HepG2 (cell line): ENCODE measurements around the gene MLXIPL. TPM values are rescaled to one million over a fixed set of nuclear protein-coding genes. Genes with fewer than 3 reads are reported as not detected.

Experiments used
- ARNT2 ChIP-seq: sonication (generic); formaldehyde crosslinking; IDR thresholded peaks from 2 replicates; pipeline ENCODE4 v1.8.0; 2022; ENCODE audit warnings: mild to moderate bottlenecking, low read depth, missing genetic modification reagents, moderate library complexity
- GRHL1 ChIP-seq: sonication (generic); formaldehyde crosslinking; conservative IDR thresholded peaks from 2 replicates; pipeline ENCODE4 v1.8.0; 2022; ENCODE audit warnings: missing genetic modification reagents
- KDM6A ChIP-seq: IDR thresholded peaks from 2 replicates; pipeline ENCODE4 v1.6.1; 2016; ENCODE audit warnings: low read depth
- REST ChIP-seq, 2 experiments: IDR thresholded peaks; 2 replicates each; pipeline ENCODE4 v1.6.1; 2011 to 2012; ENCODE audit warnings: low read length in 2 of 2, borderline replicate concordance in 1 of 2, low read depth in 1 of 2, mild to moderate bottlenecking in 1 of 2, moderate library complexity in 1 of 2
- TRIM22 ChIP-seq: fragments of 450-650 bp; IDR thresholded peaks from 2 replicates; pipeline ENCODE4 v1.6.1; 2017
- ZBTB4 ChIP-seq: sonication (generic); formaldehyde crosslinking; IDR thresholded peaks from 2 replicates; pipeline ENCODE4 v1.4.0; 2020; ENCODE audit warnings: missing genetic modification reagents, mild to moderate bottlenecking, borderline replicate concordance
- ZHX2 ChIP-seq, 2 experiments: sonication (generic) in 1 of 2; formaldehyde crosslinking in 1 of 2; IDR thresholded peaks; 2 replicates each; pipeline versions ENCODE4 v1.6.1 to v1.9.0; 2014 to 2022; ENCODE audit warnings: antibody characterized with exemption in 1 of 2, borderline replicate concordance in 1 of 2, inconsistent platforms in 1 of 2, low read depth in 1 of 2, missing genetic modification reagents in 1 of 2
- ZNF546 ChIP-seq: sonication (generic); formaldehyde crosslinking; conservative IDR thresholded peaks from 2 replicates; pipeline ENCODE4 v1.8.1; 2023; ENCODE audit warnings: mild to moderate bottlenecking, missing genetic modification reagents
- ZUFSP ChIP-seq: sonication (generic); formaldehyde crosslinking; IDR thresholded peaks from 2 replicates; pipeline ENCODE4 v1.9.0; 2021; ENCODE audit warnings: missing genetic modification reagents, mild to moderate bottlenecking, borderline replicate concordance
- polyA plus RNA-seq, 8 experiments: library from polyadenylated mRNA; depleted of rRNA in 3 of 8; stranded (reverse) in 7 of 8; unstranded in 1 of 8; fragments of >200 nt; fragmentation: Illumina TruSeq in 4 of 8; extraction: Trizol in 4 of 8; gene quantifications; 2 replicates each; pipeline versions ENCODE4 v1.2.1 to v1.2.3, GENCODE V29; 2011 to 2016; ENCODE audit warnings: low read depth in 4 of 8, missing spikeins in 1 of 8, mixed read lengths in 1 of 8; ENCODE audit not compliant: insufficient read depth in 1 of 8
- total RNA-seq, 5 experiments: library from RNA; depleted of rRNA; stranded (reverse); fragments of >200 nt; fragmentation: Illumina TruSeq; extraction: Trizol; gene quantifications; 2 replicates each; pipeline ENCODE4 v1.2.3, GENCODE V29; 2016; ENCODE audit warnings: low read depth in 1 of 5

MLXIPL gene
- total and polyA plus RNA-seq, 2 of the 13 experiments (the other 11 are each of a cell fraction or from before 2014, with no cell fraction given), result 51.6 to 60.1 TPM

GRCh38 chr7:73652541-73652949 is 28.2 kb upstream of the MLXIPL start (continued):
- no peak for TF ChIP-seq REST (IDR thresholded peaks at IDR 0.05; ENCODE audit: borderline replicate concordance in 1 of 2, low read depth in 1 of 2, low read length in 2 of 2)
- no peak for TF ChIP-seq ZNF546 (CRISPR knock-in tag)
- TF ChIP-seq ZBTB4 (CRISPR knock-in tag), result no peak
- no peak for TF ChIP-seq KDM6A
- no peak for TF ChIP-seq ARNT2 (CRISPR knock-in tag)
- no peak for TF ChIP-seq TRIM22
- no peak for TF ChIP-seq ZHX2 (IDR thresholded peaks at IDR 0.05; ENCODE audit: low read depth)
- TF ChIP-seq ZHX2 (CRISPR knock-in tag; IDR thresholded peaks at IDR 0.05; ENCODE audit: borderline replicate concordance), result no peak
- TF ChIP-seq ZUFSP (CRISPR knock-in tag), result no peak
- no peak for TF ChIP-seq GRHL1 (CRISPR knock-in tag)
